Sigmoid colon (tissue), 7 donors: ENCODE measurements around the gene TBC1D26. TPM values are rescaled to one million over a fixed set of nuclear protein-coding genes. Genes with fewer than 3 reads are reported as not detected.
"Not testable (repeated sequence)": the region's sequence is repeated elsewhere in the genome, so short reads cannot be mapped to it uniquely, and the experiment has no call there.

Experiments used
- DNase-seq: peaks from one replicate; pipeline ENCODE4 v3.0.0-alpha.2; 2019
- H3K27ac ChIP-seq, 4 donors: fragments of 200-600 bp; sonication (generic); one replicate each; pipeline ENCODE4 v1.5.1; 2016 to 2019; ENCODE audit warnings: mild to moderate bottlenecking in 1 of 4
- H3K27me3 ChIP-seq, 3 donors: fragments of 200-600 bp; sonication (generic); one replicate each; pipeline ENCODE4 v1.5.1; 2019; ENCODE audit warnings: mild to moderate bottlenecking in 1 of 3
- H3K36me3 ChIP-seq, 4 donors: fragments of 200-600 bp; sonication (generic); one replicate each; pipeline ENCODE4 v1.5.1; 2016 to 2019
- H3K4me1 ChIP-seq, 4 donors: fragments of 200-600 bp; sonication (generic); one replicate each; pipeline ENCODE4 v1.5.1; 2017 to 2019
- H3K4me3 ChIP-seq, 4 donors: fragments of 200-600 bp; sonication (generic); one replicate each; pipeline ENCODE4 v1.5.1; 2017 to 2019; ENCODE audit warnings: mild to moderate bottlenecking in 2 of 4, moderate library complexity in 1 of 4
- H3K9me3 ChIP-seq, 4 donors: fragments of 200-600 bp in 3 of 4; sonication (generic) in 3 of 4; one replicate each; pipeline versions ENCODE4 v1.5.1 to v1.6.1; 2013 to 2019
- CTCF ChIP-seq, 4 experiments: fragments of 450-650 bp in 3 of 4; fragments of 200-600 bp in 1 of 4; IDR thresholded peaks; one replicate each; pipeline ENCODE4 v1.5.1; 2016 to 2019; ENCODE audit warnings: antibody characterized with exemption in 4 of 4, mild to moderate bottlenecking in 3 of 4, moderate library complexity in 2 of 4
- EP300 ChIP-seq, 4 donors: sonication (generic); formaldehyde crosslinking; IDR thresholded peaks; one replicate each; pipeline ENCODE4 v1.6.1; 2017; ENCODE audit warnings: antibody characterized with exemption in 4 of 4
- POLR2A ChIP-seq, 2 donors: fragments of 450-650 bp; IDR thresholded peaks; one replicate each; pipeline ENCODE4 v1.6.1; 2016; ENCODE audit warnings: antibody characterized with exemption in 2 of 2, mild to moderate bottlenecking in 2 of 2, moderate library complexity in 2 of 2
- POLR2AphosphoS5 ChIP-seq, 4 donors: sonication (generic); formaldehyde crosslinking; IDR thresholded peaks; one replicate each; pipeline ENCODE4 v1.6.1; 2017; ENCODE audit warnings: antibody characterized with exemption in 4 of 4
- whole genome bisulfite sequencing, 2 donors: extraction: QIAGEN DNeasy Blood & Tissue Kit; methylation state at CpG; one replicate each; pipeline ENCODE4 v1.1.7; 2013; 5-methylcytosine and 5-hydroxymethylcytosine counted together
- intact Hi-C: fragments of 100-400 bp; cut with DNase I; formaldehyde crosslinking; loops from one replicate; pipeline ENCODE4 v1.15.1; 2023
- polyA plus RNA-seq, 3 donors: library from polyadenylated mRNA; stranded (reverse); fragments of 200-250 nt; gene quantifications; one replicate each; pipeline ENCODE4 v1.2.3, GENCODE V29; 2013
- total RNA-seq, 4 donors: library from RNA; depleted of rRNA; stranded (reverse); fragments of >200 nt; gene quantifications; one replicate each; pipeline ENCODE4 v1.1.0, GENCODE V29; 2016
- donor health status: healthy with polysubstance abuse.
- donor health status: Bipolar disorder and iron deficiency.
- donor health status: healthy.

The TBC1D26 gene
- total and polyA plus RNA-seq, 7 donors: 0.10 to 1.1 (median 0.66) TPM; not detected in 4

DNA sequence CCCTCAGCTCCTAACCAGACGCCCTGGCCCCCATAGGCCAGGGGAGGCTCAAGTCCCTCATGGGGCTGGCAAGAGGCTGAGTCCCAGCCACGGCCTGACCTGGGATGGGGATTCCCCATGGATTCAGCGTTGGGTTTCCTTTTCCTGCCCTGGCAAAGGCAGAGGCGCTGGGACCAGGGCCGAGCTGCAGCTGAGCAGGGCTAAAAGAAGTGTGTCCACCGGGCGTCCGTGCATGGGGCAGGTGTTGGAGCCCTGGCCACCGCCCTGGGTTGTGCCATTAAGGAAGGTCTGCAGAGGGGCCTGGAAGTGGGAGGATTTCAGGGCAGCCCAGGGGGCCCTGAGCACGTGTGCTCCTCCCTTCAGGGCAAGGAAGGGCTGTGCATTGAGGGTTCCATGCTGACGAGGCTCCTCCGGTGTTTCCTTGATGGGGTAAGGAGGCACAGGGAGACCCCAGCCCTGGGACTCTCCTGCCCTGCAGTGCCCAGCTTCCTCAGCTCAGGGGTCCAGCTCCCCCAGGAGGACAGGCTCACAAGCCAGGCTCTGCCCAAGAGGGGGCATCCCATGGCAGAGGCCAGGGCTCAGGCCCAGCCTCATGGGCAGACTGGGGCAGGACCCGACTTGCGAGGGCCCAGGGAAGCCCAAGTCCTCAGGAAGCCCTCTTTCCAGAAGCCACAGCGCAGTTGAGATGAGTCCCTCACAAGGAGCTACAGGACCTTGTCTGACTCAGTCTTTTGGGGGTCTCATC, 10.1 kb downstream of the TBC1D26 start:
- H3K9me3 ChIP-seq: no peaks in the 10 kb centered on the region
- WGBS, 2 donors: 84 to 86% methylated on average over 15 of the region's 15 CpGs
- no peak for TF ChIP-seq EP300 (IDR thresholded peaks at IDR 0.05)
- TF ChIP-seq CTCF (IDR thresholded peaks at IDR 0.05): no peak
- no peak for TF ChIP-seq POLR2AphosphoS5 (IDR thresholded peaks at IDR 0.05)
- TF ChIP-seq POLR2A (IDR thresholded peaks at IDR 0.05): no peak
- intact Hi-C loops: no loop called here
- no peaks in the 10 kb centered on the region for H3K27me3 ChIP-seq
- H3K4me3 ChIP-seq: no peak overlapping the region
- H3K4me1 ChIP-seq: no peaks in the 10 kb centered on the region
- no peak overlapping the region for H3K27ac ChIP-seq
- H3K36me3 ChIP-seq: no peaks in the 10 kb centered on the region
- DNase-seq: no peak

DNA sequence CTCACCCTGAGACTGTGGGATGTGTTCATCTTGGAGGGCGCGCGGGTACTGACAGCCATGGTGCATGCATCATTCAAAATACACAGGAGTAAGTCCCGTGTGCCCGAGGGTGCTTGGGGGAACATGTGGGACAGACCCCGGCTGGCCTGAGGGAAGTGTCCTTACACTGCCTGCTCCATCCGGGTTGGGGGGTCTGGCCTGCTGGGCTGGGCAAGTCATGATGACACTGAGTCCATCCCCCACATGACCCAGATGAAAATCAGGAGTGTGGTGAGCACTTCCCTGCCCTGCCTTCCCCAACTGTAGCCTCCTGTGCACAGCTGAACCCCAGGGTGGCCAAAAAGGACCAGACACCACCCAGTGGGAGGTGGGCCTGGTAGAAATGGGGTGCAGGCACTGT, 10.8 kb downstream of the TBC1D26 start:
- Histone ChIP-seq H3K4me3 (no peak overlapping the region), H3K27ac (no peak overlapping the region), H3K9me3 (no peaks in the 10 kb centered on the region), H3K27me3 (no peaks in the 10 kb centered on the region), H3K4me1 (no peaks in the 10 kb centered on the region), H3K36me3 (no peaks in the 10 kb centered on the region)
- TF ChIP-seq POLR2AphosphoS5 (IDR thresholded peaks at IDR 0.05) (no peak), POLR2A (IDR thresholded peaks at IDR 0.05) (no peak), CTCF (IDR thresholded peaks at IDR 0.05) (no peak), EP300 (IDR thresholded peaks at IDR 0.05) (no peak)
- DNase-seq: no peak
- intact Hi-C loops: no loop called here
- WGBS, 2 donors: 92 to 94% methylated on average over 7 of the region's 7 CpGs

- WGBS, 2 donors: 85% methylated on average over 7 of the region's 7 CpGs
- intact Hi-C loops: no loop called here
- TF ChIP-seq POLR2A (IDR thresholded peaks at IDR 0.05) (no peak), POLR2AphosphoS5 (IDR thresholded peaks at IDR 0.05) (no peak), CTCF (IDR thresholded peaks at IDR 0.05) (no peak), EP300 (IDR thresholded peaks at IDR 0.05) (no peak)
- H3K4me3 ChIP-seq: no peak overlapping the region
- no peaks in the 10 kb centered on the region for H3K27me3 ChIP-seq
- no peak for DNase-seq
- H3K27ac ChIP-seq: no peak overlapping the region
- H3K4me1 ChIP-seq: no peaks in the 10 kb centered on the region
- H3K9me3 ChIP-seq: no peaks in the 10 kb centered on the region
- H3K36me3 ChIP-seq: no peaks in the 10 kb centered on the region
These were observed 12.1 kb downstream of the TBC1D26 start for GRCh38 chr17:15744074-15744676.

DNA sequence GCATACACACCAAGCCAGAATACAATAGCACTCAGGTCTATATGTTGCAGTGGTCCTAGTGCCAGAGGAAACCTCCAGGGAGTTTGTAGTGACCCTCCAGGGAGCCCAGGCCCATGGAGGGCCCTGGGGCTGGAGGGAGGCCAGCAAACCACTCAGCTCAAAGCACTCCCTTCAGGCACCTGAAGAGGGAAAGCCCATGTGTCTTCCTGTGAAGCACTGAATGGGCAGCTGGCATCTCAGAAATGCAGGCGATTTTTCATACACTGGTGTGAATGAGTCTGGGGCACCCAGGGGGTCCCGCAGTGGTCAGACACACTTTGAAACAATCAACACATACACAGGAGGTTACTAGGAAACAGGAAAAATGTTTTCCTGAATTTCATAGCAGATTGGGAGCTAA, 12.8 kb downstream of the TBC1D26 start:
- no peak for DNase-seq
- Histone ChIP-seq H3K27ac (no peak overlapping the region), H3K9me3 (no peaks in the 10 kb centered on the region), H3K4me1 (no peaks in the 10 kb centered on the region), H3K27me3 (peaks cover 0 to 5% (median 0%) of the 10 kb centered on the region in 3 donors), H3K4me3 (no peak overlapping the region), H3K36me3 (no peaks in the 10 kb centered on the region)
- WGBS, 2 donors: 84 to 85% methylated on average over 2 of the region's 2 CpGs
- TF ChIP-seq EP300 (IDR thresholded peaks at IDR 0.05): no peak
- no peak for TF ChIP-seq POLR2A (IDR thresholded peaks at IDR 0.05)
- TF ChIP-seq CTCF (IDR thresholded peaks at IDR 0.05): no peak
- intact Hi-C loops: no loop called here

DNA sequence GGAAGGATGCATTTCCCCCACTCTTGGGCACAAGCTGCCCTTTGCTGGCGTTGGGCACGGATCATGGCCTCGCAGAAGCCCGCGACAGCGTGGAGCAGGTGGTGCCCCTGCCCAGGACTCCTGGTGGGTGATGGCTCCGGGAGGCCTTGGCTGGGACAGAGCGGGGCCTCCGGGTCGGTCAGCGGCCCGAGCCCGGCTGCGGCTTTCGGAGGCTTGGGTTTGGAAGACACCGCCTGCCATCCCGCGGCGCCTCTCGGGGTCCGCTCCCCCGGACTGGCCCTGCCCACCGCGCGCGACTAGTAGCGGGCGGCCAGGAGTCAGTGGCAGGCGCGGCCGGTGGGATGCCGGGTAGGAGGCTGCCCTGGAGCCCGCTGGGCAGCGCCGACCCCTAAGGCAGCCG, 17.3 kb downstream of the TBC1D26 start:
- 34 to 48% methylated on average over 31 to 36 of the region's 36 CpGs for WGBS, 2 donors
- H3K36me3 ChIP-seq, H3K4me3 ChIP-seq, H3K27me3 ChIP-seq, H3K4me1 ChIP-seq, H3K27ac ChIP-seq, H3K9me3 ChIP-seq, intact Hi-C loops, DNase-seq: not testable (repeated sequence)
